WI38 (cell line): Measurements from ENCODE around the gene CYP4V2.
"Not testable (repeated sequence)": the region's sequence is repeated elsewhere in the genome, so short reads cannot be mapped to it uniquely, and the experiment has no call there.

Source experiments
- H3K4me3 ChIP-seq: 2 replicates; pipeline ENCODE4 v1.5.1; 2011; ENCODE audit warnings: low read depth, mild to moderate bottlenecking, control low read depth, low read length
- CTCF ChIP-seq: IDR thresholded peaks from 2 replicates; pipeline ENCODE4 v1.5.1; 2012; ENCODE audit warnings: low read depth, mild to moderate bottlenecking, control low read depth, low read length

CYP4V2 gene

GRCh38 chr4:186227744-186228513 is 36.6 kb downstream of the CYP4V2 start:
- no peak overlapping the region for H3K4me3 ChIP-seq

GRCh38 chr4:186228514-186228894 is 37.1 kb downstream of the CYP4V2 start:
- no peak overlapping the region for H3K4me3 ChIP-seq

More at GRCh38 chr4:186227744-186228513, 36.6 kb downstream of the CYP4V2 start:
- TF ChIP-seq CTCF = no peak

GRCh38 chr4:186234367-186234766 is 43.0 kb downstream of the CYP4V2 start:
- no peak overlapping the region for H3K4me3 ChIP-seq
- no peak for TF ChIP-seq CTCF

More at GRCh38 chr4:186228514-186228894, 37.1 kb downstream of the CYP4V2 start:
- no peak for TF ChIP-seq CTCF

GRCh38 chr4:186236126-186236525 is 44.8 kb downstream of the CYP4V2 start:
- no peak for TF ChIP-seq CTCF
- H3K4me3 ChIP-seq = no peak overlapping the region

GRCh38 chr4:186240452-186240847 is 49.1 kb downstream of the CYP4V2 start:
- no peak for TF ChIP-seq CTCF
- H3K4me3 ChIP-seq = no peak overlapping the region

- H3K4me3 ChIP-seq = no peak overlapping the region
- TF ChIP-seq CTCF = no peak
Measured at GRCh38 chr4:186240848-186241491, 49.6 kb downstream of the CYP4V2 start.

- H3K4me3 ChIP-seq = no peak overlapping the region
- no peak for TF ChIP-seq CTCF
Measured at GRCh38 chr4:186241616-186242015, 50.2 kb downstream of the CYP4V2 start.

- not testable (repeated sequence) for H3K4me3 ChIP-seq
Measured at GRCh38 chr4:186242031-186242430, 50.7 kb downstream of the CYP4V2 start.
